HEK293T (cell line): Measurements from ENCODE around the gene SHH.

Experiments used
- ARNT ChIP-seq: fragments of 450-650 bp; IDR thresholded peaks from 2 replicates; pipeline ENCODE4 v1.6.1; 2017; ENCODE audit warnings: mild to moderate bottlenecking
- BHLHE40 ChIP-seq: fragments of 450-650 bp; IDR thresholded peaks from 2 replicates; pipeline ENCODE4 v1.6.1; 2016; ENCODE audit warnings: mild to moderate bottlenecking, moderate library complexity, borderline replicate concordance
- CTBP1 ChIP-seq: fragments of 450-650 bp; IDR thresholded peaks from 2 replicates; pipeline ENCODE4 v1.6.1; 2016; ENCODE audit warnings: borderline replicate concordance
- ELF4 ChIP-seq: fragments of 450-650 bp; IDR thresholded peaks from 2 replicates; pipeline ENCODE4 v1.6.1; 2017; ENCODE audit warnings: antibody characterized with exemption
- FOXA1 ChIP-seq: fragments of 450-650 bp; IDR thresholded peaks from 2 replicates; pipeline ENCODE4 v1.6.1; 2016; ENCODE audit warnings: mild to moderate bottlenecking
- FOXK2 ChIP-seq: fragments of 450-650 bp; IDR thresholded peaks from 2 replicates; pipeline ENCODE4 v1.6.1; 2016; ENCODE audit warnings: mild to moderate bottlenecking
- FOXM1 ChIP-seq: fragments of 450-650 bp; IDR thresholded peaks from 2 replicates; pipeline ENCODE4 v1.6.1; 2017; ENCODE audit warnings: mild to moderate bottlenecking, borderline replicate concordance
- HDGF ChIP-seq: fragments of 450-650 bp; IDR thresholded peaks from 2 replicates; pipeline ENCODE4 v1.6.1; 2017; ENCODE audit warnings: antibody characterized with exemption, borderline replicate concordance
- NFRKB ChIP-seq: fragments of 450-650 bp; IDR thresholded peaks from 2 replicates; pipeline ENCODE4 v1.6.1; 2016; ENCODE audit warnings: mild to moderate bottlenecking, moderate library complexity
- PKNOX1 ChIP-seq: fragments of 450-650 bp; IDR thresholded peaks from 2 replicates; pipeline ENCODE4 v1.6.1; 2016
- SP1 ChIP-seq: fragments of 450-650 bp; IDR thresholded peaks from 2 replicates; pipeline ENCODE4 v1.6.1; 2017
- SUZ12 ChIP-seq: fragments of 450-650 bp; IDR thresholded peaks from 2 replicates; pipeline ENCODE4 v1.6.1; 2016; ENCODE audit warnings: mild to moderate bottlenecking
- TARDBP ChIP-seq: fragments of 450-650 bp; IDR thresholded peaks from 2 replicates; pipeline ENCODE4 v1.6.1; 2016

- TF ChIP-seq HDGF (no peak), FOXM1 (no peak), ELF4 (no peak), BHLHE40 (no peak), CTBP1 (no peak), SP1 (no peak), NFRKB (no peak), TARDBP (no peak), FOXK2 (no peak), SUZ12 (no peak), ARNT (no peak), FOXA1 (no peak), PKNOX1 (no peak)
Measured at GRCh38 chr7:155775691-155776090, 36.6 kb downstream of the SHH start.
